Right cardiac atrium (tissue), 5 donors: ENCODE data around the gene TLE4. TPM values are rescaled to one million over a fixed set of nuclear protein-coding genes. Genes with fewer than 3 reads are reported as not detected.
"Not testable (repeated sequence)": the region's sequence is repeated elsewhere in the genome, so short reads cannot be mapped to it uniquely, and the experiment has no call there.

Experiments
- ATAC-seq, 2 donors: fragments of 200-7000 bp; cut with Tn5 transposase; one replicate each; pipeline versions ENCODE4 v1.8.0 to v1.9.1; 2020; ENCODE audit warnings: moderate library complexity in 2 of 2, mild to moderate bottlenecking in 1 of 2
- DNase-seq, 3 donors: peaks; one replicate each; pipeline ENCODE4 v3.0.0-alpha.2; 2020
- H3K27ac ChIP-seq: one replicate; pipeline ENCODE4 v1.5.1; 2013; ENCODE audit warnings: mild to moderate bottlenecking, low read length, control low read depth, moderate library complexity
- H3K27me3 ChIP-seq: one replicate; pipeline ENCODE4 v1.6.1; 2013; ENCODE audit not compliant: control insufficient read depth, insufficient read depth
- H3K4me1 ChIP-seq: one replicate; pipeline ENCODE4 v1.6.1; 2013; ENCODE audit warnings: low read length; ENCODE audit not compliant: control insufficient read depth, insufficient read depth
- H3K4me3 ChIP-seq: one replicate; pipeline ENCODE4 v1.5.1; 2013; ENCODE audit warnings: low read length, control low read depth
- H3K9me3 ChIP-seq: one replicate; pipeline ENCODE4 v1.6.1; 2013; ENCODE audit warnings: low read length; ENCODE audit not compliant: control insufficient read depth
- WGBS: extraction: QIAGEN DNeasy Blood & Tissue Kit; methylation state at CpG from one replicate; pipeline ENCODE4 v1.1.7; 2013; 5-methylcytosine and 5-hydroxymethylcytosine counted together
- intact Hi-C, 4 donors: fragments of 100-400 bp; cut with DNase I; formaldehyde crosslinking; loops; one replicate each; pipeline versions ENCODE4 v1.11.0 to v1.14.0; 2022 to 2023
- polyA plus RNA-seq: library from polyadenylated mRNA; stranded (reverse); fragments of 200-250 nt; gene quantifications from one replicate; pipeline ENCODE4 v1.2.3, GENCODE V29; 2013
- total RNA-seq, 4 donors: library from RNA; stranded (reverse); fragmentation: NEBNext Ultra II Directional; extraction: Animal tissue kit (Norgen Biotek cat#: 25700); gene quantifications; one replicate each; pipeline ENCODE4 v1.2.1, GENCODE V29; 2021
- donor health status: healthy with polysubstance abuse.
- donor health status: DM: no; HTN: yes; CAD: no.
- donor health status: DM: no; HTN: no; CAD: no.
- donor health status: DM: no; HTN: yes; CAD: no; lungs with severe emphysema.
- donor health status: DM: yes; HTN: yes; CAD: no.

TLE4 gene
- total and polyA plus RNA-seq, 5 donors = 5.9 to 20.1 (median 17.6) TPM

GRCh38 chr9:79745752-79746336, 174.1 kb downstream of the TLE4 start:
- DNase-seq = no peak
- 89% methylated on average over 4 of the region's 4 CpGs for WGBS
- no peak overlapping the region for H3K4me3 ChIP-seq
- no peak for ATAC-seq
- peaks cover 2% of the 10 kb centered on the region for H3K4me1 ChIP-seq
- no peaks in the 10 kb centered on the region for H3K9me3 ChIP-seq
- H3K27me3 ChIP-seq = no peaks in the 10 kb centered on the region
- intact Hi-C loops = no loop called here
- H3K27ac ChIP-seq = no peak overlapping the region

GRCh38 chr9:79751895-79752466, 180.2 kb downstream of the TLE4 start:
- H3K9me3 ChIP-seq, H3K27me3 ChIP-seq, H3K4me1 ChIP-seq, H3K27ac ChIP-seq, H3K4me3 ChIP-seq, intact Hi-C loops, ATAC-seq, DNase-seq: not testable (repeated sequence)
- 94% methylated on average over 1 of the region's 1 CpG for WGBS

GRCh38 chr9:79756414-79756813, 184.6 kb downstream of the TLE4 start:
- Histone ChIP-seq H3K27ac (no peak overlapping the region), H3K4me1 (no peaks in the 10 kb centered on the region), H3K4me3 (no peak overlapping the region), H3K9me3 (no peaks in the 10 kb centered on the region), H3K27me3 (no peaks in the 10 kb centered on the region)
- WGBS = 51% methylated on average over 2 of the region's 2 CpGs
- DNase-seq (no peak), ATAC-seq (no peak)
- intact Hi-C loops = no loop called here

- Histone ChIP-seq H3K4me3 (no peak overlapping the region), H3K27ac (no peak overlapping the region), H3K9me3 (no peaks in the 10 kb centered on the region), H3K27me3 (no peaks in the 10 kb centered on the region), H3K4me1 (no peaks in the 10 kb centered on the region)
- DNase-seq = no peak
- ATAC-seq = no peak
- intact Hi-C loops = no loop called here
These were observed 185.3 kb downstream of the TLE4 start for GRCh38 chr9:79757074-79757473.

- no peak for ATAC-seq
- H3K9me3 ChIP-seq = no peaks in the 10 kb centered on the region
- intact Hi-C loops = no loop called here
These were observed 186.3 kb downstream of the TLE4 start for GRCh38 chr9:79757881-79758669.

GRCh38 chr9:79759460-79759859, 187.7 kb downstream of the TLE4 start:
- no peak for ATAC-seq
- WGBS = 96% methylated on average over 1 of the region's 1 CpG

More at GRCh38 chr9:79757881-79758669, 186.3 kb downstream of the TLE4 start:
- 59% methylated on average over 2 of the region's 2 CpGs for WGBS
- H3K27me3 ChIP-seq = no peaks in the 10 kb centered on the region
- DNase-seq = no peak
- no peak overlapping the region for H3K4me3 ChIP-seq
- H3K27ac ChIP-seq = no peak overlapping the region
- H3K4me1 ChIP-seq = no peaks in the 10 kb centered on the region

GRCh38 chr9:79762070-79762469, 190.3 kb downstream of the TLE4 start:
- H3K27me3 ChIP-seq = no peaks in the 10 kb centered on the region
- H3K27ac ChIP-seq = no peak overlapping the region
- H3K4me3 ChIP-seq = no peak overlapping the region
- H3K9me3 ChIP-seq = no peaks in the 10 kb centered on the region
- no peak for ATAC-seq
- no peak for DNase-seq
- intact Hi-C loops = no loop called here
- peaks cover 4% of the 10 kb centered on the region for H3K4me1 ChIP-seq
- WGBS = 83% methylated on average over 6 of the region's 6 CpGs

More at GRCh38 chr9:79759460-79759859, 187.7 kb downstream of the TLE4 start:
- DNase-seq = no peak
- Histone ChIP-seq H3K27me3 (no peaks in the 10 kb centered on the region), H3K4me1 (peaks cover 4% of the 10 kb centered on the region), H3K9me3 (no peaks in the 10 kb centered on the region), H3K27ac (no peak overlapping the region), H3K4me3 (no peak overlapping the region)
- intact Hi-C loops = no loop called here

GRCh38 chr9:79763671-79764285, 192.0 kb downstream of the TLE4 start:
- H3K27ac ChIP-seq = no peak overlapping the region
- no peaks in the 10 kb centered on the region for H3K9me3 ChIP-seq
- 48% methylated on average over 6 of the region's 6 CpGs for WGBS
- H3K4me1 ChIP-seq = peaks cover 4% of the 10 kb centered on the region
- no peak overlapping the region for H3K4me3 ChIP-seq
- peak; percentile 35 to 74 (median 43) for DNase-seq
- intact Hi-C loops = no loop called here
- ATAC-seq = no peak
- no peaks in the 10 kb centered on the region for H3K27me3 ChIP-seq

GRCh38 chr9:79764374-79764773, 192.6 kb downstream of the TLE4 start:
- Histone ChIP-seq H3K9me3 (no peaks in the 10 kb centered on the region), H3K27ac (no peak overlapping the region), H3K27me3 (no peaks in the 10 kb centered on the region), H3K4me1 (peaks cover 4% of the 10 kb centered on the region), H3K4me3 (no peak overlapping the region)
- intact Hi-C loops = no loop called here
- 24% methylated on average over 3 of the region's 3 CpGs for WGBS
- ATAC-seq (peak; percentile 73 to 86), DNase-seq (peak in 2 of 3 donors; percentile 20 to 68)

- intact Hi-C loops = no loop called here
- WGBS = 77% methylated on average over 6 of the region's 6 CpGs
- Histone ChIP-seq H3K27me3 (no peaks in the 10 kb centered on the region), H3K4me1 (peaks cover 4% of the 10 kb centered on the region), H3K4me3 (no peak overlapping the region), H3K27ac (no peak overlapping the region), H3K9me3 (no peaks in the 10 kb centered on the region)
- ATAC-seq = no peak
- no peak for DNase-seq
These were observed 193.7 kb downstream of the TLE4 start for GRCh38 chr9:79765466-79765865.

- Histone ChIP-seq H3K27me3 (no peaks in the 10 kb centered on the region), H3K9me3 (no peaks in the 10 kb centered on the region), H3K4me1 (peaks cover 4% of the 10 kb centered on the region), H3K4me3 (no peak overlapping the region), H3K27ac (no peak overlapping the region)
- 91% methylated on average over 5 of the region's 5 CpGs for WGBS
- intact Hi-C loops = no loop called here
- no peak for DNase-seq
- no peak for ATAC-seq
These were observed 194.3 kb downstream of the TLE4 start for GRCh38 chr9:79766091-79766490.
